Stimulated activated CD4-positive, alpha-beta T cell treated with anti-CD3 and anti-CD28 coated beads, Interleukin-4, amount 100 ng/mL, for 4 hours (primary cell): Measurements from ENCODE around the gene NKPD1.
"Not testable (repeated sequence)": the region's sequence is repeated elsewhere in the genome, so short reads cannot be mapped to it uniquely, and the experiment has no call there.

Experiments used
- DNase-seq, 2 experiments: peaks; one replicate each; pipeline ENCODE4 v3.0.0-alpha.2; 2020

The NKPD1 gene

GRCh38 chr19:45139286-45140143 lies 21.3 kb downstream of the NKPD1 start:
- no peak for DNase-seq

DNA sequence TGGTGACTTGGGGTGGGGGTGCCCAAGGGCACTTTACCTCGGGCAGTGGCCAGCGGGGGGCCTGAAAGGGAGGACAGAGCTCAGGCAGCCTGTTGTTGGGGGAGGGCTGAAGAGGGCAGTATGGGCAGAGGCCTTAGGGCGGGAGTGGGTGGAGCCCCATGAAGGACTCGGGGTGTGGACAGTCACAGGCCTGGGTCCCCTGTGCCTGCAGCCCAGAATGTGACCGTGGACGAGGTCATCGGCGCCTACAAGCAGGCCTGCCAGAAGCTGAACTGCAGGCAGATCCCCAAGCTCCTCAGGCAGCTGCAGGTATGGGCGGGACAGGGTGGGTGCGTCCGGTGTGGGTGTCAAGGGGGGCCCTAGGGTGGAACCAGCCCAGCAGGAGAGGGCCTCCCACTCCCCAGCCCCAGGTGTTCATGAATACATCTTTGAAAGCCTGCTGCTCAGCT lies 22.5 kb downstream of the NKPD1 start:
- DNase-seq: no peak

DNA sequence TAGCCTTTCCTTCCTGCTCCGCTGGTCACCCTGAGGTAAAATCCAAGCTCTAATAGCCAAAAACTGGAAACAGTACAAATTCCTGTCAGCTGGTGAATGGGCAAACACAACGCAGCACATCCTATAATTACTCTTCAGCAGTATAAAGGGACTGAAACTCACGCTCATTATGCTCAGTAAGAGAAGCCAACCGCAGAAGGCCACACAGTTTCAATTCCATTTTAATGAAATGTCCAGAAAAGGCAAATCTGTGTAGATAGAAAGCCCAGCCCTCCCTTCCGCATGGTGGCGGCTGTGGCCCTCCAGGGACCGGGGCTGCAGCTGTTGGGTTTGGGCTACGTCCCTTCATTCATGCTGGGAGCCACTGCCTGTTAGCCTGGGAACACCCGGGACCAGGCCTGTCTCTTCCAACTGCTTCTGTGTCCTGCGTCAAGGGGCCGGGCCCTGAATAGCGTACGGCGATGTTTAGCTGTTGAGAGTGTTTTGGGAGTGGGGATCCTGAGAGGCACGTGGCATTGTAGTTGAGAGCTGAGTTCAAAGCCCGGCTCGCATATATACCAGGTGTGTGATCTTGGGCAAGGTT lies 23.5 kb downstream of the NKPD1 start:
- DNase-seq: no peak

DNA sequence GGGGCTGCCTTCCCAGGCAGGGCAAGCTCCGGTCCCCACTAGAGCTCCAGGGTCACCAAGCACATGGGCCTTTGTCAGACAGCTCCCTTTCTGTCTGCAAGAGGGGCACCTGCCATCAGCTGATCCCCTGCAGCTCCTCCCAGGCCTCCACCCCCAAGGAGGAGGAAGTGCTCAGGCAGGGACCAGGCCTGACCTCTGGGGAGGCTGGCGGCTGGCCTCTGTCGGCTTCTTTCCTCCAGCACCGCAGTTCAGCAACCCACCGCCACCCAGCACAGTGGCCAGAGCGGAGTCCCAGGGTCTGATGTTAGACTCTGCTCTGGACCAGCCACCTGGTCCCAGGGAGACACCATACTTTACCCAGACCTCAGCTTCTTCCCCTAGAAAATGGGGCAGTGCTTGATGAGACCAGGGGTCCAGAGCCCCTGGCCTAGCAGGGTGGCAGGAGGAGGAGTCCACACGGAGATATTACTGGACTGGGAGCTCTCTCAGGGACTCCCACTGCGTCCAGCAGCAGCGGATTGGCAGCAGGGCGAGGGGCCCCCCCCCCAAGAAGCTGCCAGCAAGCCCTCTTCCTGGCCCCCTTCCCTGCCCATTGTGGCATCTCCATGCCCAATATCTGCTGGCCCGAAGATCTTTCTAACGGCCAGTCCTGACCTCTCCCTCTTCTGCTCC lies 24.1 kb downstream of the NKPD1 start:
- DNase-seq: no peak

GRCh38 chr19:45135176-45135885 lies 25.5 kb downstream of the NKPD1 start:
- no peak for DNase-seq

GRCh38 chr19:45133661-45134060 lies 27.1 kb downstream of the NKPD1 start:
- no peak for DNase-seq

DNA sequence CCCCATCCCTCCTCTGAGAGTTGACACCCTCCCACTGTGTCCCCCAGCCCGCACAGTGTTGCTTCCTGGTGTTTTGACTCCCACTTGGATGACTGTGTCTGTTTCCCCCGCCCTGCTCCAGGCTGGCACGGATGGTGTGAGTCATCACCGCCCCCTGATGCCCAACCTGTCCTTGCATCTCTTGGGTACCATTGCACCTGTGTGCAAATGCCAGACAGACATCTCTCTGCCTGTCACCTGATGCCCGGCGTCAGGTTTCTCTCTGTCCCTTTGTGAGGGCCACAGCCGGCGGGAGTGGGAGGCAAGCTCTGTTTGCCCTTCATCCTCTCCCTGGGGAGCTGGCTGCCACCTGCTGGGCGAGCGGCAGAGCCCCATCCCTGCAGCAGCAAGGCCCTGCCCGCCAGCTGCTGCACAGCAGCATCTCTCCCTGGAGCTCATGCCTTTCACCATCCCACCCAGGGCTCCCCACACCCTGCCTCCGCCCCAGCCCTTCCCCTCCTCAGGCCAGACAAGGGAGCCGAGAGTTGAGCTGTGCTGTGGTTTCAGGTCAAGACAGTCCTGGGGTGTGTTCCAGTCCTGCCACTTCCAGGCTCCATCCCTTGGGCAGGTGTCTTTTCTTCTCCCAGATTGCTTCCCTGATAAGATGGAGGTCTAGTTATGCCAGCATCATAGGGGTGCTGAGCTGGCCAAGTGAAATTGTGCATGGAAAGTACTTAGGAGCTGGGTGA lies 29.7 kb downstream of the NKPD1 start:
- peak in 1 of 2 experiments; percentile 49 for DNase-seq

DNA sequence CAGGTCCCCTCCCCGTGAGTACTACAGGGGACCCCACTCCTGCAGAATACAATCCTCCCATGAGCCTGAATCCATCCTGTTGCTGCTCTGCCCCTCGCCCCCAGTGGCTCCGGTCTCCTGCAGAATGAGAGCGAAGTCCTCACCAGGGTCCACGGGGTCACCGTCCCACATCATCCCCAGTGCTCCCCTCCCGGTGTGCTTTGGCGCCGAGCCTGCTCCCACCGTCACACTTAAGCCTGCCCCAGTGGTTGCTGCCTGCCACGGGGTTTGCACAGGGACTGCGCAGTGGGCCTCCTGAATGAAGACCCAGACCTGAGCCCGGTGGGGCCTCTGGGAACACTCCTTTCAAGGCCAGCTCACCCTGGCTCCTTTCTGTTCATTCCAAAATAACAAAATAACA lies 30.5 kb downstream of the NKPD1 start:
- no peak for DNase-seq

- no peak for DNase-seq
Observed at GRCh38 chr19:45128806-45129205, 32.0 kb downstream of the NKPD1 start.

DNA sequence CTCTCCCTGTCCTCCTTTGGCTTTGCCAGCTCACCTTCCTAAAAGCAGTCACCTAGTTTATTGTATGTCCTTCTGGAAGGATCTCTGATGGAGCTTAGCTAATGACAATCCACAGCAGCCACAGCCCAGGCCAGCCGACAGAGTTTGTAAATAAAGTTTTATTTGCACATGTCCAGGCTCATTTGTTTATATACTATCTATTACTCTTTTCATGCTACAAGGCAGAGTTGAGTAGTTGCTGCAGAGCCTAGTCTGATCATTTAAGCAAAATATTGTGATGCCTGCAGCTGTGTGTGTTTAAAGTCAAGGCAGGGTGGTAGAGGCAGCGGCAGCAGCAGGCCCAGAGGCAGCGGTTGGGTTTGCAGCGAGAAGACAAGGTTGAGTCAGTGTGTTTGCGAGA lies 32.6 kb downstream of the NKPD1 start:
- no peak for DNase-seq

DNA sequence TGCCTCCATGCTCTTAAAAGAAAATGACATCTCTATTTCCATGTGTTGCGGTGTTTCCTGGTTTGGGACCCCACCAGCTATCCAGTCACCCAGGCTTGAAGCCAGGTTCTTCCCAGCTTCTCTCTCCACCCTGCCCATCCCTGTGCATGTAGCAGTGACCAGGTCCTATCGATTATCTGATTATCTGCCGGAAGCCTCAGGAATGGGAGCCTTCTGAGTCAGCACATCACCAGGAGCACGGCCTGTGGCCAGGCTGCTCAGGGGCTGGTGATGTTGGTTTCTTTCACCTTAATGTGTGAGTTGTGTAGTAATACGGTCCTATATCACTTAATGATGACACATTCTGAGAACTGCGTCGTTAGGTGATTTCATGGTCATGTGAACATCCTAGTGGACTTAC lies 34.1 kb downstream of the NKPD1 start:
- no peak for DNase-seq

DNA sequence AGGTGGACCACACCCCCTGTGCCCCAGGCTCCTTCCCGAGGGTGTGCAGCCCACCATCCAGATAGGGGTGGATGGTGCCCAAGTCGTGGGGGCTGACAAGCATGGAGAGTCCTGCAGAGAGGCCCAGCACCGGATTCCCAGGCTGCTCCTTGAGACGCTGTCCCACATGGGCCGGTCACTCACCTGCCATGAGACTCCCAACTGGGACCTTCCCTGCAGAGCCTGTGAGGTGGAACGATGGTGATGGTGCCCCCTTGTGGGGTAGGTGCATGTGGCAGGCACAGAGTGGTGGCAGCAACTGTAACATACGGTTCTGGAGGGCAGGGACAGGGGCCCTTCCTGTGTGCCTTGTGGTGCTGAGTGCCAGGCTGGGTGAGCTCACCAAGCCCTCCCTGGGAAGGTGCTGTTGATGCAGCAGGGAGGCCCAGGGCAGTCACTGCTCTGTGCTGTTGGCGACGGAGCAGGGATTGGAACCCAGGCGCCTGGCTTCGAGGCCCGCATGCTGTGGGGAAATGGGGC lies 34.7 kb downstream of the NKPD1 start:
- DNase-seq: peak; percentile 52 to 60

DNA sequence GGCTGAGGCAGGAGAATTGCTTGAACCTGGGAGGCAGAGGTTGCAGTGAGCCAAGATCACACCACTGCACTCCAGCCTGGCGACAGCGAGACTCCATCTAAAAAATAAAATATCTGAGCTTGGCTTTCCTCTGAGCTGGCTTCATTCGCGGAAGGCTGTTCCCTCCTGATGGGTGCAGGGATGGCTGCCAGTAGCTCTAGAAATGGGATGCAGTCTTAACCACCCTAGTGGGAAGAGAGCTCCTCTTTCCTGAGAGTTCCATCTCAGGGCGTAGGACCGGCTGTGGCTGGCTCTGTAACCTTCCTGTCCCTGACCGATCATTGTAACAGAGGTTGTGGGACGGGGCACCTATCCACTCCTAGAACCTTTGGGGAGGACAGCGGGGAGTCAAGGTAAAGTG lies 35.4 kb downstream of the NKPD1 start:
- DNase-seq: no peak

DNA sequence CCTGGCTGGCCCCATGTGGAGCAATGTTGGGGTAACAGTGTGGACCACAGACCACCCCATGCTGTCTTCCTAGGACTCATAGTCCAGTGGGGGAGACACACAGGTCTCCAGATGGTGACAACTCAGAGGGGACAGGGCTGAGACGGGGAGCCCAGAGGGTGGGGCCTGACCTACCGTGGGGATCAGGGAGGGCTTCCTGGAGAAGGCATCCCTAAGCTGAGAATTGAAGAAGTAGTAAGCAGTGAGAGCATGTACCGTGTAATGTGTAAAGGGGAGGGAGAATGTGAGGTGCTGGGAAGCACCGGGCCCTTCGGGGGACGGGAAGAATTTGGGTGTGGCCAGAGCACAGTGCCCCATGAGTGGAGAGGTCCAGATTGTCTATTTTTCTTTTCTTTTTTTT lies 36.8 kb downstream of the NKPD1 start:
- no peak for DNase-seq

- no peak for DNase-seq
Observed at GRCh38 chr19:45123440-45123850, 37.3 kb downstream of the NKPD1 start.

- no peak for DNase-seq
Observed at GRCh38 chr19:45122832-45123231, 38.0 kb downstream of the NKPD1 start.

DNA sequence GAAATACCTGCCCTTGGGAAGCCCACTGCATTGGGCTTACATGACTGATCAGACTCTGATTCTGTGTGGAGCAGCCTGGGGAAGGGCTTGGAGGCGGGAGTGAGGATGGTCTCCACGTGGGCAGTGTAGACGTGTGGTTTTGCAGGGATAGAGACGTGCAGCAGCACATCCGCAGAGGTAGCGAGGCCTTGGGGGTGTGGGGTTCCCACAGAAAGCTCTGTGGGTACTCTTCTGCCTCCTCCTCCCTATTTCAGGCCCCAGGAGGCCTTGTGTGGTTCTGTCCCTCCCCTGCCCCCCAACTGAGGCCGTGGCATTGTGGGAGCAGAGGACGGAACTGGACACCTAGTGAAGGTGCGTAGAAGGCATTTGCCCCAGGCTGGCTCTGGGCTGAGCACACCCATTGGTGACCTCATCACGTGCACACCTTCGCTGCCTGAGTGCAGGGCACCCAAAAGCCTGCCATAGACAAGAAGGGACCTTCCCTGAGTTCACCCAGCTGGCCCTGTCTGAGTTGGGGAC lies 38.9 kb downstream of the NKPD1 start:
- no peak for DNase-seq

DNA sequence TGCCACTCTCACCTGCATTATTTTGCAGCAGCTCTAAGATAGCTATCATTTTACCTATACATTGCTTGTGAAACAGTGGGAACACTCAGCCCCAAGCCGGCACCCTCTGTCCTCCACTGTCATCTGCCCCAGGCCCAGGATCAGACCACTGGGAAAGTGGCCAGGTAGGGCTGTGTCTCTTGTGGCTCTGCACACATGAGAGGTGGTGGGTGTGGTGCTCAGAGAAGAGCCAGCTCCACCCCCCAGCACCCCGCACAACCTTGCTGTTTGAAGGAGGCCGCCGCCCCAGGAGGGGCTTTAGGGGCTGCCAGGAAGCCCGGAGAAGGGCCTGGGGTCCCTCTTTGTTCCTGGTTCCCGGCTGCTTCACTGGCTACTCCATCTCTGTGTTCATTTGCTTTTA lies 41.2 kb downstream of the NKPD1 start:
- DNase-seq: no peak

DNA sequence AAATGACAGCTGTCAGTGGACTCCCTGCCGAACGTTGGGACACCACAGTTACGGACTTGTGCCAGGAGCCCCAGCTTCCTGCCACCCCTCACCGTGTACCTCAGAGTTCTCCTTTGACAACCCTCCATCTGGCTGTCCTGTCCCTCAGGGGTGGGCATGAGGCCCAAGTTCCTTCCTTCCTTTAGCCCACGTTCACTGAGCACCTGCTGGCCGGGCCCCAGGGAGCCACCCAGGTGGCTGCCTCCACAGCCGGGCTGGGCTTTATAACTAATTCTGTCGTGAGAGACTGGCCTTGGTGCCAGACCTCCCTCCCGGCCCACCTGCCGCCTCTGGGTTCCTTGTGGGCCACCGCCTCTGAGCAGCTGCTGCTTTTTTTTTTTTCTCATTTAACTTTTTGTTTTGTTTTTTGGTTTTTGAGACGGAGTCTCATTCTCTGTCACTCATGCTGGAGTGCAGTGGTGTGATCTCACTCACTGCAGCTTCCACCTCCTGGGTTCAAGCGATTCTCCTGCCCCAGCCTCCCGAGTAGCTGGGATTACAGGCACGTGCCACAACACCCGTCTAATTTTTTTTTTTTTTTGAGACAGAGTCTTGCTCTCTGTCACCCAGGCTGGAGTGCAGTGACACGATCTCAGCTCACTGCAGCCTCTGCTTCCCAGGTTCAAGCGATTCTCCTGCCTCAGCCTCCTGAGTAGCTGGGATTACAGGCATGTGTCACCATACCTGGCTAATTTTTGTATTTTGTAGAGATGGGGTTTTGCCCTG lies 42.0 kb downstream of the NKPD1 start:
- DNase-seq: not testable (repeated sequence)

GRCh38 chr19:45118106-45118505 lies 42.7 kb downstream of the NKPD1 start:
- no peak for DNase-seq

DNA sequence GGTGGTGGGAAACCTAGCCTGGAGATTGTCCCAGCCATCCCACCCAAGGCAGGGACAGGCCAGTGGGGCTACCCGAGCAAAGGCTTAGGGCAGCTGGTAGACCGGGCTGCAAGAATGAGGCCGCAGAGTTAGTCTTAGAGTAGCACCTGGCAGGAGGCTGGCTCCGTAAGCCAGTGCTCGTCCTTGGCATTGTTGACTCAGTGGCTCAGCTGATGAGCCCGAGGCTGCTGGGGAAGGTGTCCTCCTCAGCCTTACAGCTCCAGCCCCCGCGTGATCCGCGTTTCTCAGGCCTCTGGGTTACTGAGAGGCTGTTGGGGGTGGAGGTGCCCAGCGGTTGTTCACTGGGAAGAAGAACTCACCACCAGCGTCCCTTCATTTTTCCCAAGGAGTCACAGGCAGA lies 43.1 kb downstream of the NKPD1 start:
- no peak for DNase-seq
